HCT116 (cell line): Measurements from ENCODE around the gene LRRC56. TPM values are rescaled to one million over a fixed set of nuclear protein-coding genes. Genes with fewer than 3 reads are reported as not detected.

Experiments
- ATAC-seq: fragments of 200-7000 bp; cut with Tn5 transposase; 2 replicates; pipeline ENCODE4 v1.9.1; 2020; ENCODE audit warnings: mild to moderate bottlenecking, moderate library complexity
- Bru-seq: library from RNA; stranded (reverse); fragments of 400-500 nt; gene quantifications from one replicate; lab custom pipeline; 2021; lab: Mats Ljungman, UMichigan
- BruChase-seq, 2 experiments: library from RNA; stranded (reverse); fragments of 400-500 nt; gene quantifications; one replicate each; lab custom pipeline; 2021; lab: Mats Ljungman, UMichigan
- BruUV-seq: library from RNA; stranded (reverse); fragments of 400-500 nt; replicated peaks from 2 replicates; lab custom pipeline; 2021; lab: Mats Ljungman, UMichigan
- CTCF ChIA-PET: fragments of 300-600 bp; sonication (Branson Sonifier 250); formaldehyde crosslinking; loops from one replicate; lab custom pipeline; 2021; ENCODE audit warnings: antibody characterized with exemption; lab: Charles Lee
- POLR2A ChIA-PET: fragments of 300-600, 350-600 bp; sonication (Branson Sonifier 250); formaldehyde crosslinking; loops from one replicate; lab custom pipeline; 2021; ENCODE audit warnings: antibody characterized with exemption; lab: Charles Lee
- RAD21 ChIA-PET, 2 experiments: fragments of 300-600 bp; sonication (Branson Sonifier 250); formaldehyde crosslinking; loops; one replicate each; lab custom pipeline; 2023; ENCODE audit warnings: low total read pairs in 2 of 2; ENCODE audit not compliant: uncharacterized antibody in 2 of 2, unreplicated experiment in 2 of 2, low non-redundant PET in 1 of 2; lab: Charles Lee
- DNase-seq: peaks from one replicate; pipeline ENCODE4 v3.0.0-alpha.2; 2010; ENCODE audit warnings: low read depth, low spot score
- H2AFZ ChIP-seq: fragments of 200-600 bp; shearing (Covaris generic), sonication (generic); 2 replicates; pipeline ENCODE4 v1.6.1; 2017; ENCODE audit warnings: low read depth, mixed run types, mixed read lengths, antibody characterized with exemption, low read length; ENCODE audit not compliant: poor library complexity, severe bottlenecking
- H3K27ac ChIP-seq: 2 replicates; pipeline ENCODE4 v1.5.1; 2012; ENCODE audit warnings: low read depth, low read length
- H3K27me3 ChIP-seq: fragments of 200-600 bp; sonication (generic); 2 replicates; pipeline ENCODE4 v1.6.1; 2016; ENCODE audit warnings: mixed run types, low read length, mixed read lengths; ENCODE audit not compliant: insufficient read depth
- H3K36me3 ChIP-seq, 2 experiments: fragments of 200-500 bp in 1 of 2; fragments of 200-600 bp in 1 of 2; sonication (Bioruptor generic) in 1 of 2; sonication (generic) in 1 of 2; 2 replicates each; pipeline versions ENCODE4 v1.5.1 to v1.6.1; 2014 to 2016; ENCODE audit warnings: low read length in 2 of 2, inconsistent platforms in 1 of 2, mixed read lengths in 1 of 2, mixed run types in 1 of 2; ENCODE audit not compliant: insufficient read depth in 2 of 2, control insufficient read depth in 1 of 2
- H3K4me1 ChIP-seq, 2 experiments: fragments of 200-600 bp in 1 of 2; sonication (generic) in 1 of 2; 2 replicates each; pipeline versions ENCODE4 v1.5.1 to v1.6.1; 2012 to 2017; ENCODE audit warnings: low read length in 2 of 2, inconsistent platforms in 1 of 2, mild to moderate bottlenecking in 1 of 2, mixed read lengths in 1 of 2, mixed run types in 1 of 2, moderate library complexity in 1 of 2; ENCODE audit not compliant: insufficient read depth in 2 of 2, control insufficient read depth in 1 of 2
- H3K4me2 ChIP-seq: fragments of 200-600 bp; sonication (generic); 2 replicates; pipeline ENCODE4 v1.6.1; 2017; ENCODE audit warnings: mixed run types, low read length, mixed read lengths
- H3K4me3 ChIP-seq, 2 experiments: fragments of 200-600 bp in 1 of 2; sonication (generic) in 1 of 2; replicated peaks in 1 of 2; 2 replicates each; pipeline ENCODE4 v1.5.1; 2011 to 2016; ENCODE audit warnings: low read length in 2 of 2, control low read depth in 1 of 2, low read depth in 1 of 2, mild to moderate bottlenecking in 1 of 2, mixed read lengths in 1 of 2, mixed run types in 1 of 2
- H3K79me2 ChIP-seq: fragments of 200-600 bp; sonication (generic); 2 replicates; pipeline ENCODE4 v1.6.1; 2017; ENCODE audit warnings: mild to moderate bottlenecking, mixed run types, low read length, moderate library complexity, mixed read lengths; ENCODE audit not compliant: insufficient read depth
- H3K9ac ChIP-seq: fragments of 200-600 bp; sonication (generic); 2 replicates; pipeline ENCODE4 v1.6.1; 2016; ENCODE audit warnings: low read length, mixed read lengths
- H3K9me2 ChIP-seq: fragments of 200-600 bp; sonication (generic), shearing (Covaris generic); 2 replicates; pipeline ENCODE4 v1.6.1; 2017; ENCODE audit warnings: mixed run types, mild to moderate bottlenecking, moderate library complexity; ENCODE audit not compliant: insufficient read depth
- H3K9me3 ChIP-seq, 2 experiments: fragments of 200-500 bp in 1 of 2; fragments of 200-600 bp in 1 of 2; sonication (Bioruptor generic) in 1 of 2; sonication (generic) in 1 of 2; 2 replicates each; pipeline ENCODE4 v1.6.1; 2014 to 2017; ENCODE audit warnings: low read length in 2 of 2, mixed read lengths in 2 of 2, inconsistent platforms in 1 of 2, low read depth in 1 of 2, mild to moderate bottlenecking in 1 of 2, mixed run types in 1 of 2, moderate library complexity in 1 of 2; ENCODE audit not compliant: control insufficient read depth in 1 of 2, insufficient read depth in 1 of 2
- H4K20me1 ChIP-seq: fragments of 200-600 bp; sonication (generic), shearing (Covaris generic); 2 replicates; pipeline ENCODE4 v1.6.1; 2017; ENCODE audit warnings: mixed run types, mild to moderate bottlenecking, moderate library complexity; ENCODE audit not compliant: insufficient read depth
- ATF3 ChIP-seq: IDR thresholded peaks from 2 replicates; pipeline ENCODE4 v1.6.1; 2012
- CBX3 ChIP-seq: IDR thresholded peaks from 2 replicates; pipeline ENCODE4 v1.6.1; 2012; ENCODE audit warnings: low read depth
- CEBPB ChIP-seq: IDR thresholded peaks from 2 replicates; pipeline ENCODE4 v1.6.1; 2012; ENCODE audit warnings: low read depth
- CTCF ChIP-seq, 3 experiments: fragments of 200-600 bp in 1 of 3; sonication (generic) in 1 of 3; IDR thresholded peaks in 2 of 3; conservative IDR thresholded peaks in 1 of 3; 2 replicates each; pipeline ENCODE4 v1.5.1; 2012 to 2017; ENCODE audit warnings: low read depth in 2 of 3, low read length in 2 of 3, antibody characterized with exemption in 1 of 3, borderline replicate concordance in 1 of 3, control low read depth in 1 of 3, mild to moderate bottlenecking in 1 of 3, mixed read lengths in 1 of 3, mixed run types in 1 of 3, moderate library complexity in 1 of 3; ENCODE audit not compliant: insufficient read depth in 1 of 3
- EGR1 ChIP-seq: IDR thresholded peaks from 2 replicates; pipeline ENCODE4 v1.6.1; 2012; ENCODE audit warnings: low read depth
- ELF1 ChIP-seq: IDR thresholded peaks from 2 replicates; pipeline ENCODE4 v1.6.1; 2012; ENCODE audit warnings: low read depth, borderline replicate concordance
- FOSL1 ChIP-seq: IDR thresholded peaks from 2 replicates; pipeline ENCODE4 v1.6.1; 2012; ENCODE audit warnings: low read depth
- MAX ChIP-seq: IDR thresholded peaks from 2 replicates; pipeline ENCODE4 v1.6.1; 2012
- POLR2A ChIP-seq: IDR thresholded peaks from 2 replicates; pipeline ENCODE4 v1.7.0; 2011; ENCODE audit warnings: borderline replicate concordance; ENCODE audit not compliant: insufficient read depth, insufficient read length; ENCODE audit errors: extremely low read depth
- POLR2AphosphoS5 ChIP-seq: IDR thresholded peaks from 2 replicates; pipeline ENCODE4 v1.6.1; 2011; ENCODE audit warnings: mild to moderate bottlenecking, low read depth, low read length, moderate library complexity
- RAD21 ChIP-seq: IDR thresholded peaks from 2 replicates; pipeline ENCODE4 v1.6.1; 2012; ENCODE audit warnings: low read depth, mild to moderate bottlenecking
- REST ChIP-seq: IDR thresholded peaks from 2 replicates; pipeline ENCODE4 v1.6.1; 2012; ENCODE audit warnings: low read depth
- SP1 ChIP-seq: IDR thresholded peaks from 2 replicates; pipeline ENCODE4 v1.6.1; 2012; ENCODE audit warnings: low read depth
- SRF ChIP-seq: IDR thresholded peaks from 2 replicates; pipeline ENCODE4 v1.6.1; 2012; ENCODE audit warnings: low read depth
- TCF7L2 ChIP-seq: IDR thresholded peaks from 2 replicates; pipeline ENCODE4 v1.7.0; 2011; ENCODE audit warnings: borderline replicate concordance, inconsistent platforms; ENCODE audit not compliant: insufficient read depth, insufficient read length; ENCODE audit errors: extremely low read depth
- ZFX ChIP-seq: fragments of 450-650 bp; IDR thresholded peaks from 2 replicates; pipeline ENCODE4 v1.6.1; 2017
- ZNF274 ChIP-seq: fragments of 200-500 bp; sonication (Bioruptor generic); IDR thresholded peaks from 2 replicates; pipeline ENCODE4 v1.6.1; 2014; ENCODE audit warnings: mild to moderate bottlenecking, low read depth, low read length, inconsistent platforms
- intact Hi-C: fragments of 100-400 bp; cut with micrococcal nuclease; formaldehyde crosslinking; loops from 2 replicates; pipeline ENCODE4 v1.10.0; 2022
- long read RNA-seq: library from polyadenylated mRNA; unstranded; transcript quantifications from one replicate; pipeline ENCODE4 v2.0.0, GENCODE V29; 2021; ENCODE audit not compliant: unreplicated experiment
- polyA plus RNA-seq: library from polyadenylated mRNA; unstranded; fragments of >200 nt; gene quantifications from 2 replicates; pipeline ENCODE4 v1.2.1, GENCODE V29; 2012; ENCODE audit warnings: missing spikeins
- total RNA-seq: library from RNA; stranded (reverse); gene quantifications from one replicate; pipeline ENCODE4 v1.2.1, GENCODE V29; 2021; ENCODE audit not compliant: unreplicated experiment

The LRRC56 gene
- total RNA-seq (9.1 TPM), Bru-seq, nascent RNA (percentile 41 among the genes with signal in this experiment), BruChase-seq, experiment 1, labeled RNA remaining after a 6-hour chase (percentile 56 among the genes with signal in this experiment), BruChase-seq, experiment 2, labeled RNA remaining after a 2-hour chase (percentile 46 among the genes with signal in this experiment)
- polyA plus RNA-seq: 6.3 and 6.5 TPM in 2 replicates
- long read RNA-seq, partial matches to known transcripts: 4 of 8 reads
- long read RNA-seq, other reads (novel, unspliced or antisense): 4 of 8 reads

- intact Hi-C loops: loop anchor here (2.0 kb wide), 2 partner anchors 24 to 30 kb away; partner anchors contain the start of genes LMNTD2, RASSF7 and RNH1
- H3K36me3 ChIP-seq: peaks cover 0 to 20% of the 10 kb centered on the region in 2 experiments; a peak in 2 of 4 replicates
- no TSS peak for BruUV-seq
- H4K20me1 ChIP-seq: no peaks in the 10 kb centered on the region
- H3K79me2 ChIP-seq: peaks cover 33% of the 10 kb centered on the region
- H3K4me2 ChIP-seq: peak within 1 kb of the TSS; percentile 100
- peak within 1 kb of the TSS; percentile 100 for H3K27ac ChIP-seq
- peaks cover 15 to 33% of the 10 kb centered on the region in 2 experiments; a peak in 3 of 4 replicates for H3K4me1 ChIP-seq
- CTCF ChIA-PET: no interaction called here
- ATAC-seq (peak; percentile 55), DNase-seq (peak; percentile 84)
- peak within 1 kb of the TSS; percentile 77 for H3K9ac ChIP-seq
- peak within 1 kb of the TSS; percentile 64 to 76 for H3K4me3 ChIP-seq
- no peaks in the 10 kb centered on the region for H3K9me2 ChIP-seq
- no peaks in the 10 kb centered on the region for H3K27me3 ChIP-seq
- no peaks in the 10 kb centered on the region for H3K9me3 ChIP-seq
- POLR2A ChIA-PET: interaction anchor here (1.7 to 1.8 kb wide), 2 partner anchors 30 to 39 kb away, joined by 5 to 8 read pairs; partner anchors contain the start of gene PHRF1
- no peak within 1 kb of the TSS for H2AFZ ChIP-seq
- RAD21 ChIA-PET: no interaction called here
- TF ChIP-seq ATF3: no peak
- no peak for TF ChIP-seq CEBPB
- TF ChIP-seq CTCF (IDR thresholded peaks at IDR 0.05 in 2 of 3, conservative IDR thresholded peaks at IDR 0.05 in 1 of 3; ENCODE audit: borderline replicate concordance in 1 of 3, insufficient read depth in 1 of 3, low read depth in 2 of 3, low read length in 2 of 3): no peak
- no peak for TF ChIP-seq TCF7L2
- no peak for TF ChIP-seq SRF
- peak; percentile 67 for TF ChIP-seq POLR2AphosphoS5
- no peak for TF ChIP-seq FOSL1
- TF ChIP-seq SP1: peak; percentile 58; the same call in 1 of the 2 replicates
- TF ChIP-seq ZNF274: no peak
- TF ChIP-seq ELF1: no peak
- peak; percentile 70; the same call in 1 of the 2 replicates for TF ChIP-seq ZFX
- no peak for TF ChIP-seq POLR2A
- no peak for TF ChIP-seq RAD21
- TF ChIP-seq MAX: peak; percentile 96
- TF ChIP-seq CBX3: no peak
- TF ChIP-seq REST: no peak
- TF ChIP-seq EGR1: peak; percentile 92
Observed at GRCh38 chr11:536841-537621, at the start of gene LRRC56. Gene LRRC56 (plus strand): TSS chr11:537527. CDS start chr11:540685, 3,158 bp downstream.
